K562 (cell line): ENCODE data around the gene GRIN2D. TPM values are rescaled to one million over a fixed set of nuclear protein-coding genes. Genes with fewer than 3 reads are reported as not detected.

Experiments
- BCL6 ChIP-seq: fragments of 250-450 bp; sonication (Bioruptor Pico); IDR thresholded peaks from 2 replicates; pipeline ENCODE4 v1.4.0; 2020
- CGGBP1 ChIP-seq: fragments of 250-450 bp; sonication (Bioruptor Pico); IDR thresholded peaks from 2 replicates; pipeline ENCODE4 v1.9.0; 2021; ENCODE audit warnings: mild to moderate bottlenecking
- CHCHD3 ChIP-seq: fragments of 250-450 bp; sonication (Bioruptor Pico); IDR thresholded peaks from 2 replicates; pipeline ENCODE4 v2.1.2; 2022; ENCODE audit warnings: mild to moderate bottlenecking
- DLX4 ChIP-seq: fragments of 250-450 bp; sonication (Bioruptor Pico); IDR thresholded peaks from 2 replicates; pipeline ENCODE4 v1.6.1; 2021; ENCODE audit warnings: mild to moderate bottlenecking
- EHMT2 ChIP-seq: fragments of 450-650 bp; IDR thresholded peaks from 2 replicates; pipeline ENCODE4 v1.6.1; 2018; ENCODE audit warnings: antibody characterized with exemption
- KDM5B ChIP-seq: fragments of 200-600 bp; sonication (generic); IDR thresholded peaks from 2 replicates; pipeline ENCODE4 v1.6.1; 2012; ENCODE audit warnings: low read depth, mild to moderate bottlenecking, moderate library complexity, low read length, control low read depth, inconsistent platforms; ENCODE audit not compliant: insufficient replicate concordance
- NR0B1 ChIP-seq: fragments of 450-650 bp; IDR thresholded peaks from one replicate; pipeline ENCODE4 v1.6.1; 2018; ENCODE audit warnings: mild to moderate bottlenecking, moderate library complexity; ENCODE audit not compliant: partially characterized antibody
- POLR2A ChIP-seq: fragments of 450-650 bp; conservative IDR thresholded peaks from 2 replicates; pipeline ENCODE4 v1.6.1; 2016
- XRCC4 ChIP-seq: IDR thresholded peaks from one replicate; pipeline ENCODE4 v1.6.1; 2011; ENCODE audit not compliant: insufficient read depth, insufficient read length; ENCODE audit errors: extremely low read depth
- ZBTB40 ChIP-seq, 2 experiments: fragments of 450-650 bp in 1 of 2; sonication (generic) in 1 of 2; formaldehyde crosslinking in 1 of 2; IDR thresholded peaks; 2 replicates each; pipeline versions ENCODE4 v1.7.1 to v1.9.0; 2016 to 2022; ENCODE audit warnings: inconsistent platforms in 1 of 2, mild to moderate bottlenecking in 1 of 2, missing genetic modification reagents in 1 of 2
- ZBTB43 ChIP-seq: sonication (generic); formaldehyde crosslinking; IDR thresholded peaks from 2 replicates; pipeline ENCODE4 v1.8.0; 2023; ENCODE audit warnings: mild to moderate bottlenecking, missing genetic modification reagents
- ZNF146 ChIP-seq: IDR thresholded peaks from one replicate; pipeline ENCODE4 v1.6.1; 2018; ENCODE audit warnings: missing compliant biosample characterization; ENCODE audit not compliant: unreplicated experiment
- ZNF431 ChIP-seq: sonication (generic); formaldehyde crosslinking; IDR thresholded peaks from 2 replicates; pipeline ENCODE4 v1.8.0; 2022; ENCODE audit warnings: mild to moderate bottlenecking, missing genetic modification reagents
- ZNF507 ChIP-seq: conservative IDR thresholded peaks from 2 replicates; pipeline ENCODE4 v1.6.1; 2017; ENCODE audit warnings: missing genetic modification characterization, missing compliant biosample characterization
- ZNF586 ChIP-seq: fragments of 450-650 bp; formaldehyde crosslinking; conservative IDR thresholded peaks from 2 replicates; pipeline ENCODE4 v1.4.0; 2020; ENCODE audit warnings: mild to moderate bottlenecking, moderate library complexity
- polyA plus RNA-seq, 8 experiments: library from polyadenylated mRNA; depleted of rRNA in 4 of 8; stranded (reverse) in 5 of 8; unstranded in 3 of 8; fragments of >200 nt; fragmentation: Nextera tagmentation in 2 of 8; fragmentation: Illumina TruSeq in 1 of 8; extraction: Ambion mirVana in 2 of 8; extraction: Trizol in 1 of 8; gene quantifications; 2 replicates each; pipeline versions ENCODE4 v1.2.1 to v1.2.3, GENCODE V29; 2011 to 2014; ENCODE audit warnings: inconsistent platforms in 1 of 8, missing spikeins in 1 of 8
- total RNA-seq, 7 experiments: library from RNA; depleted of rRNA in 6 of 7; stranded (reverse); fragments of >200 nt in 6 of 7; fragmentation: Illumina TruSeq in 2 of 7; extraction: Trizol in 2 of 7; gene quantifications; 2 replicates each; pipeline versions ENCODE4 v1.2.1 to v1.2.3, GENCODE V29; 2011 to 2021; ENCODE audit warnings: low replicate concordance in 1 of 7

GRIN2D gene
- total and polyA plus RNA-seq, 9 of the 15 experiments (the other 6 are each of a cell fraction or from before 2014, with no cell fraction given) = 0.32 to 31.5 (median 1.8) TPM

GRCh38 chr19:48418317-48419064, 25.0 kb downstream of the GRIN2D start (continued):
- no peak for TF ChIP-seq ZBTB40 (IDR thresholded peaks at IDR 0.05)
- no peak for TF ChIP-seq ZBTB40 (CRISPR knock-in tag; IDR thresholded peaks at IDR 0.05)
- TF ChIP-seq KDM5B = no peak
- TF ChIP-seq EHMT2 = no peak
- TF ChIP-seq ZNF146 (CRISPR knock-in tag) = no peak
- TF ChIP-seq BCL6 (CRISPR knock-in tag) = no peak
- no peak for TF ChIP-seq ZBTB43 (CRISPR knock-in tag)
- TF ChIP-seq ZNF431 (CRISPR knock-in tag) = no peak
- no peak for TF ChIP-seq ZNF586 (CRISPR knock-in tag)
- TF ChIP-seq CGGBP1 (CRISPR knock-in tag) = no peak
- TF ChIP-seq DLX4 (CRISPR knock-in tag) = no peak
- no peak for TF ChIP-seq ZNF507 (tag)
- TF ChIP-seq POLR2A = 0 out of 2 replicates have a peak, but pooled peaks have one; percentile 28
- no peak for TF ChIP-seq XRCC4
- TF ChIP-seq CHCHD3 (CRISPR knock-in tag) = no peak
- no peak for TF ChIP-seq NR0B1
